Measurements from ENCODE around the gene RFLNA. TPM values are rescaled to one million over a fixed set of nuclear protein-coding genes. Genes with fewer than 3 reads are reported as not detected.

RFLNA gene
- total RNA-seq, 6 experiments from 2014 or later = 0.12 to 0.31 TPM; not detected in 4

DNA sequence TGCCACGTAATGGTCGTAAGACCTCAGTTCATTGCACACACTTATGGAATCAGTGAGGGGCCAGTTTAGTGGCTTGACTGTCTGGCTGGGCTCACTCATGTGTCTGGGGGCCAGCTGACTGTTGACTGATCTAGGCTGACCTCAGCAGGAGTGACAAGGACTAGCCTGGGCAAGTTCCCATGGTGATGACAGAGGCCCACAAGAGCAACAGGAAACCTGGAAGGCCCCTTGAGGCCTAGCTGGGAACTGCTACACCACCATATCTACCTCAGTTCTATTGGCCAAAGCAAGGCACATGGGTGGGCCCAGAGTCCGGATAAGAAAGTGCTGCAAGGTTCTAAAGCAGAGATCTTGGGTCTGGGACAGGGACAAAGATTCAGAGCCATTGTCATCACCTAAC lies 21.3 kb upstream of the RFLNA start:
- intact Hi-C loops (cut with DNase I) = no loop called here

GRCh38 chr12:124276337-124276736 lies 18.6 kb upstream of the RFLNA start:
- DNase-seq (no peak), ATAC-seq (no peak)
- Histone ChIP-seq H3K27ac (no peak overlapping the region), H3K4me1 (no peaks in the 10 kb centered on the region), H3K27me3 (no peaks in the 10 kb centered on the region), H3K36me3 (no peaks in the 10 kb centered on the region), H3K9me3 (no peaks in the 10 kb centered on the region), H3K4me3 (no peak overlapping the region)
- WGBS (ENCODE audit: insufficient coverage, low coverage, low lambda C conversion rate, missing lambda C conversion rate) = 65% methylated on average over 2 of the region's 2 CpGs
- intact Hi-C loops (cut with DNase I) = no loop called here
- TF ChIP-seq CTCF (IDR thresholded peaks at IDR 0.05) = no peak
- TF ChIP-seq POLR2A (IDR thresholded peaks at IDR 0.05) = no peak

More for the DNA sequence above, 21.3 kb upstream of the RFLNA start:
- H3K27ac ChIP-seq = no peak overlapping the region
- WGBS (ENCODE audit: insufficient coverage, low coverage, low lambda C conversion rate, missing lambda C conversion rate) = 95% methylated on average over 2 of the region's 3 CpGs
- peak in 1 of 3 donors; percentile 3 for DNase-seq
- no peaks in the 10 kb centered on the region for H3K27me3 ChIP-seq
- TF ChIP-seq CTCF (IDR thresholded peaks at IDR 0.05) (no peak), POLR2A (IDR thresholded peaks at IDR 0.05) (no peak)
- no peaks in the 10 kb centered on the region for H3K36me3 ChIP-seq
- H3K9me3 ChIP-seq = no peaks in the 10 kb centered on the region
- peak in 3 of 4 donors; percentile 20 to 55 (median 23) for ATAC-seq
- no peak overlapping the region for H3K4me3 ChIP-seq
- no peaks in the 10 kb centered on the region for H3K4me1 ChIP-seq

DNA sequence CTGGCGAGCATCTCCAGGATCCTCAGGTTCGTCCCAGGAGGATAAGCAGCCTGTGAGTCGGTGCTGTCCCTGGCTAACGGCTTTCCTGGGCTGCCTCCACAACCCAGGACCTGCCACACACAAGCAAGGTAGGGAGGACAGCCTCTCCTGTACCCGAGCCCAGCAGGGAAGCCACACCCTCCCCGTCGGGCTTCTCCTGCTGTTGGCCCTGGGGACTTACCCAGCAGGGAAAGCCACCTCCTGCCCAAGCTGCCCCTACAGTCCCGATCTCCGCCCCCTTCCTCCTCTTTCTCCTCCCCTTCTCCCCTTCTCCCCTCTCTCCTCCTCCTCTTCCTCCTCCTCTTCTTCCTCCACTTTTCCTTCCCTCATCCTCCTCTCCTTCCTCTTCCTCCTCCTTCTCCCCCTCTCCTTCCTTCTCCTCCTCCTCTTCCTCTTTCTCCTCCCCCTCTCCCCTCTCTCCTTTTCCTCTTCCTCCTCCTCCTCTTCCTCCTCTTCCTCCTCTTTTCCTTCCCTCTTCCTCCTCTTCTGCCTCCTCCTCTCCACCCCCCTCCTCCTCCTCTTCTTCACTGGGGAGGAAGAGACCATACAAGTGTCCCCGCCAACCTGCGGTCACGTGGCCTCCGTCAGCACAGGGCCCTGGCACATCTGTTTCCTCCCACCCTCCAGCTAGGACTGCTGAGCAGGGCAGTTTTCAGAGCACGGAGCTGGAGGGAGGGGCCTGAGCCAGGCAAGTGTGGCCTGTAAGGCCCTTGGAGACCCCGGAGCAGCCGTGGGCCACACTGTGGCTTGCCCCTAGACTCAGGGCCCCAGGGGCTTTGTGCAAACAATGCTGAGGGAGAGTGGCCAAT lies 17.3 kb upstream of the RFLNA start:
- no peak for TF ChIP-seq CTCF (IDR thresholded peaks at IDR 0.05)
- no peak for TF ChIP-seq POLR2A (IDR thresholded peaks at IDR 0.05)
- no peaks in the 10 kb centered on the region for H3K4me1 ChIP-seq
- H3K9me3 ChIP-seq = no peaks in the 10 kb centered on the region
- no peaks in the 10 kb centered on the region for H3K27me3 ChIP-seq
- H3K36me3 ChIP-seq = no peaks in the 10 kb centered on the region
- no peak overlapping the region for H3K4me3 ChIP-seq
- intact Hi-C loops (cut with DNase I) = no loop called here
- WGBS (ENCODE audit: insufficient coverage, low coverage, low lambda C conversion rate, missing lambda C conversion rate) = 17% methylated on average over 9 of the region's 16 CpGs
- ATAC-seq = peak in 1 of 4 donors; percentile 22
- H3K27ac ChIP-seq = no peak overlapping the region
- DNase-seq = no peak

- no peak overlapping the region for H3K4me3 ChIP-seq
- H3K27ac ChIP-seq = no peak overlapping the region
- 38% methylated on average over 18 of the region's 20 CpGs for WGBS (ENCODE audit: insufficient coverage, low coverage, low lambda C conversion rate, missing lambda C conversion rate)
- no peak for ATAC-seq
- TF ChIP-seq CTCF (IDR thresholded peaks at IDR 0.05) = no peak
- TF ChIP-seq POLR2A (IDR thresholded peaks at IDR 0.05) = no peak
- DNase-seq = peak in 1 of 3 donors; percentile 33
- intact Hi-C loops (cut with DNase I) = no loop called here
- no peaks in the 10 kb centered on the region for H3K4me1 ChIP-seq
- no peaks in the 10 kb centered on the region for H3K27me3 ChIP-seq
- H3K36me3 ChIP-seq = no peaks in the 10 kb centered on the region
- no peaks in the 10 kb centered on the region for H3K9me3 ChIP-seq
Observed at GRCh38 chr12:124278389-124279101, 16.3 kb upstream of the RFLNA start.
